ENCODE results near the gene ALLC.
"Not testable (repeated sequence)": the region's sequence is repeated elsewhere in the genome, so short reads cannot be mapped to it uniquely, and the experiment has no call there.

Gene ALLC

GRCh38 chr2:3612639-3613523, 45.1 kb upstream of the ALLC start:
- DNase-seq (ENCODE audit: low read depth, low spot score), result no peak
- in situ Hi-C loops (cut with HindIII; ENCODE audit: low sequenced_read_pairs), result no loop called here
- no peak for TF ChIP-seq CTCF (IDR thresholded peaks at IDR 0.05; ENCODE audit: low read depth, low read length)
- H3K4me3 ChIP-seq (ENCODE audit: low read depth, low read length), result no peak overlapping the region

GRCh38 chr2:3613524-3613905, 44.5 kb upstream of the ALLC start:
- TF ChIP-seq CTCF (IDR thresholded peaks at IDR 0.05; ENCODE audit: low read depth, low read length), result no peak
- in situ Hi-C loops (cut with HindIII; ENCODE audit: low sequenced_read_pairs), result no loop called here
- no peak overlapping the region for H3K4me3 ChIP-seq (ENCODE audit: low read depth, low read length)
- DNase-seq (ENCODE audit: low read depth, low spot score), result no peak

GRCh38 chr2:3614743-3615142, 43.3 kb upstream of the ALLC start:
- H3K4me3 ChIP-seq (ENCODE audit: low read depth, low read length); in situ Hi-C loops (cut with HindIII; ENCODE audit: low sequenced_read_pairs); DNase-seq (ENCODE audit: low read depth, low spot score): not testable (repeated sequence)

GRCh38 chr2:3615541-3616200, 42.3 kb upstream of the ALLC start:
- in situ Hi-C loops (cut with HindIII; ENCODE audit: low sequenced_read_pairs); H3K4me3 ChIP-seq (ENCODE audit: low read depth, low read length); DNase-seq (ENCODE audit: low read depth, low spot score): not testable (repeated sequence)

GRCh38 chr2:3616435-3617197, 41.4 kb upstream of the ALLC start:
- in situ Hi-C loops (cut with HindIII; ENCODE audit: low sequenced_read_pairs), result not testable (repeated sequence)

GRCh38 chr2:3617198-3617890, 40.7 kb upstream of the ALLC start:
- no peak for TF ChIP-seq CTCF (IDR thresholded peaks at IDR 0.05; ENCODE audit: low read depth, low read length)

More at GRCh38 chr2:3616435-3617197, 41.4 kb upstream of the ALLC start:
- H3K4me3 ChIP-seq (ENCODE audit: low read depth, low read length); DNase-seq (ENCODE audit: low read depth, low spot score): not testable (repeated sequence)

GRCh38 chr2:3618367-3618766, 39.6 kb upstream of the ALLC start:
- no peak for DNase-seq (ENCODE audit: low read depth, low spot score)
- H3K4me3 ChIP-seq (ENCODE audit: low read depth, low read length), result no peak overlapping the region
- in situ Hi-C loops (cut with HindIII; ENCODE audit: low sequenced_read_pairs), result no loop called here
- TF ChIP-seq CTCF (IDR thresholded peaks at IDR 0.05; ENCODE audit: low read depth, low read length), result no peak

More at GRCh38 chr2:3617198-3617890, 40.7 kb upstream of the ALLC start:
- in situ Hi-C loops (cut with HindIII; ENCODE audit: low sequenced_read_pairs), result no loop called here
- no peak for DNase-seq (ENCODE audit: low read depth, low spot score)
- H3K4me3 ChIP-seq (ENCODE audit: low read depth, low read length), result no peak overlapping the region

Data from astrocyte of the spinal cord (primary cell).